ENCODE measurements around the gene NANS. TPM values are rescaled to one million over a fixed set of nuclear protein-coding genes. Genes with fewer than 3 reads are reported as not detected.
"Not testable (repeated sequence)": the region's sequence is repeated elsewhere in the genome, so short reads cannot be mapped to it uniquely, and the experiment has no call there.

NANS gene
- total and polyA plus RNA-seq, 10 of the 15 experiments (the other 5 are each of a cell fraction or from before 2014, with no cell fraction given): 21.0 to 126 (median 52.3) TPM

GRCh38 chr9:98121058-98121457 lies 64.5 kb downstream of the NANS start:
- Histone ChIP-seq H3K79me2 (ENCODE audit: control insufficient read depth, insufficient read depth, low read length) (peaks cover 22% of the 10 kb centered on the region), H3K4me3 (no peak overlapping the region), H3K36me3 (ENCODE audit: control insufficient read depth in 2 of 2, insufficient read depth in 2 of 2, low read length in 1 of 2) (peaks cover 0 to 5% of the 10 kb centered on the region in 2 experiments; a peak in 2 of 4 replicates), H3K9me3 (replicated peaks; ENCODE audit: control insufficient read depth, insufficient read depth, low read length) (no peaks in the 10 kb centered on the region), H2AFZ (ENCODE audit: control insufficient read depth, low read depth, low read length) (peak overlapping the region; percentile 67), H3K27ac (ENCODE audit: control insufficient read depth, insufficient read depth) (no peak overlapping the region), H3K4me2 (ENCODE audit: control insufficient read depth, insufficient read depth) (no peak overlapping the region), H3K27me3 (replicated peaks in 1 of 2; ENCODE audit: control insufficient read depth in 2 of 2, insufficient read depth in 2 of 2, low read length in 1 of 2) (no peaks in the 10 kb centered on the region), H4K20me1 (ENCODE audit: control insufficient read depth, insufficient read depth) (no peaks in the 10 kb centered on the region), H3K4me1 (ENCODE audit: control insufficient read depth, insufficient read depth, low read length) (peaks cover 23% of the 10 kb centered on the region), H3K9ac (ENCODE audit: control insufficient read depth, insufficient read depth, low read length) (no peak overlapping the region)
- 51% methylated on average over 3 of the region's 3 CpGs for WGBS (ENCODE audit: insufficient coverage, insufficient replicate concordance, low lambda C conversion rate, missing lambda C conversion rate)
- ChIA-PET POLR2A (interaction anchor here (0.7 kb wide), 1 partner anchor 24 kb away, joined by 3 read pairs; no protein-coding TSS in a partner anchor), CTCF (interaction anchor here (0.7 to 2.4 kb wide), 14 partner anchors 11 to 142 kb away, joined by 3 to 13 read pairs (median 4); no protein-coding TSS in a partner anchor), SMC1A (ENCODE audit: uncharacterized antibody, unreplicated experiment) (interaction anchor here (0.8 to 2.8 kb wide), 11 partner anchors 8 to 135 kb away, joined by 3 to 22 read pairs (median 5); partner anchors contain the start of gene TBC1D2), RAD21 (ENCODE audit: unreplicated experiment) (interaction anchor here (0.9 to 2.1 kb wide), 2 partner anchors 9 to 19 kb away, joined by 3 to 8 read pairs; no protein-coding TSS in a partner anchor)
- intact Hi-C loops (cut with micrococcal nuclease; ENCODE audit: unreplicated experiment) (no loop called here), in situ Hi-C loops (cut with MboI) (no loop called here)
- DNase-seq (ENCODE audit: low read depth, low spot score): no peak
- no TSS peak for BruUV-seq (replicated peaks)
- no peak for TF ChIP-seq GATAD2B (conservative IDR thresholded peaks at IDR 0.05; ENCODE audit: low read depth)
- TF ChIP-seq NR2C2 (IDR thresholded peaks at IDR 0.05; ENCODE audit: borderline replicate concordance, control insufficient read depth, insufficient read length, low read depth): no peak
- no peak for TF ChIP-seq ETV6 (conservative IDR thresholded peaks at IDR 0.05 in 1 of 2, IDR thresholded peaks at IDR 0.05 in 1 of 2; ENCODE audit: borderline replicate concordance in 1 of 2, low read depth in 1 of 2)
- no peak for TF ChIP-seq NFIC (IDR thresholded peaks at IDR 0.05; ENCODE audit: low read depth, low read length)
- no peak for TF ChIP-seq CREM (IDR thresholded peaks at IDR 0.05; ENCODE audit: low read depth)
- TF ChIP-seq ZBTB4 (CRISPR knock-in tag; IDR thresholded peaks at IDR 0.05): no peak
- TF ChIP-seq SREBF2 (IDR thresholded peaks at IDR 0.05; ENCODE audit: low read length): no peak
- no peak for TF ChIP-seq HDAC2 (IDR thresholded peaks at IDR 0.05)
- ATAC-seq: no peak
- FAIRE-seq: no peak

- H3K4me2 ChIP-seq (ENCODE audit: control insufficient read depth, insufficient read depth); H3K79me2 ChIP-seq (ENCODE audit: control insufficient read depth, insufficient read depth, low read length); H3K27ac ChIP-seq (ENCODE audit: control insufficient read depth, insufficient read depth); RAD21 ChIA-PET (ENCODE audit: unreplicated experiment); H3K9ac ChIP-seq (ENCODE audit: control insufficient read depth, insufficient read depth, low read length); H4K20me1 ChIP-seq (ENCODE audit: control insufficient read depth, insufficient read depth); BruUV-seq (replicated peaks); H3K9me3 ChIP-seq (replicated peaks; ENCODE audit: control insufficient read depth, insufficient read depth, low read length); FAIRE-seq; H3K4me3 ChIP-seq; H3K27me3 ChIP-seq (replicated peaks in 1 of 2; ENCODE audit: control insufficient read depth in 2 of 2, insufficient read depth in 2 of 2, low read length in 1 of 2); in situ Hi-C loops (cut with MboI); DNase-seq (ENCODE audit: low read depth, low spot score); intact Hi-C loops (cut with micrococcal nuclease; ENCODE audit: unreplicated experiment); H3K36me3 ChIP-seq (ENCODE audit: control insufficient read depth in 2 of 2, insufficient read depth in 2 of 2, low read length in 1 of 2); ATAC-seq; H2AFZ ChIP-seq (ENCODE audit: control insufficient read depth, low read depth, low read length): not testable (repeated sequence)
- 93% methylated on average over 13 of the region's 13 CpGs for WGBS (ENCODE audit: insufficient coverage, insufficient replicate concordance, low lambda C conversion rate, missing lambda C conversion rate)
- ChIA-PET POLR2A (interaction anchor here (0.7 kb wide), 1 partner anchor 131 kb away, joined by 4 read pairs; no protein-coding TSS in a partner anchor), SMC1A (ENCODE audit: uncharacterized antibody, unreplicated experiment) (interaction anchor here (0.6 to 1.3 kb wide), 2 partner anchors 73 to 78 kb away, joined by 3 to 4 read pairs; no protein-coding TSS in a partner anchor), CTCF (interaction anchor here (0.7 to 1.2 kb wide), 3 partner anchors 8 to 117 kb away, joined by 3 read pairs; no protein-coding TSS in a partner anchor)
- H3K4me1 ChIP-seq (ENCODE audit: control insufficient read depth, insufficient read depth, low read length): peaks cover 29% of the 10 kb centered on the region
Observed at GRCh38 chr9:98124091-98124490, 67.6 kb downstream of the NANS start.

All from GM12878 (cell line).